Measurements from ENCODE around the gene PAQR5.
"Not testable (repeated sequence)": the region's sequence is repeated elsewhere in the genome, so short reads cannot be mapped to it uniquely, and the experiment has no call there.

The PAQR5 gene

GRCh38 chr15:69375151-69375790 is 76.6 kb downstream of the PAQR5 start:
- H3K4me1 ChIP-seq (ENCODE audit: control insufficient read depth, insufficient read depth, low read length): no peaks in the 10 kb centered on the region
- no peaks in the 10 kb centered on the region for H3K36me3 ChIP-seq (ENCODE audit: control insufficient read depth, insufficient read depth, low read length)
- peaks cover 9% of the 10 kb centered on the region for H3K27me3 ChIP-seq (ENCODE audit: control insufficient read depth, insufficient read depth, low read length)
- no peak overlapping the region for H3K4me3 ChIP-seq (ENCODE audit: low read length)
- H3K9me3 ChIP-seq (ENCODE audit: control insufficient read depth, low read length): no peaks in the 10 kb centered on the region
- H3K9ac ChIP-seq (ENCODE audit: low read length): no peak overlapping the region

GRCh38 chr15:69377216-69377970 is 78.7 kb downstream of the PAQR5 start:
- H3K36me3 ChIP-seq (ENCODE audit: control insufficient read depth, insufficient read depth, low read length): no peaks in the 10 kb centered on the region
- H3K27me3 ChIP-seq (ENCODE audit: control insufficient read depth, insufficient read depth, low read length): peaks cover 9% of the 10 kb centered on the region
- H3K9me3 ChIP-seq (ENCODE audit: control insufficient read depth, low read length): no peaks in the 10 kb centered on the region
- H3K4me1 ChIP-seq (ENCODE audit: control insufficient read depth, insufficient read depth, low read length): no peaks in the 10 kb centered on the region
- no peak overlapping the region for H3K4me3 ChIP-seq (ENCODE audit: low read length)
- H3K9ac ChIP-seq (ENCODE audit: low read length): no peak overlapping the region

- Histone ChIP-seq H3K9me3 (ENCODE audit: control insufficient read depth, low read length) (no peaks in the 10 kb centered on the region), H3K36me3 (ENCODE audit: control insufficient read depth, insufficient read depth, low read length) (no peaks in the 10 kb centered on the region), H3K4me1 (ENCODE audit: control insufficient read depth, insufficient read depth, low read length) (no peaks in the 10 kb centered on the region), H3K27me3 (ENCODE audit: control insufficient read depth, insufficient read depth, low read length) (peaks cover 9% of the 10 kb centered on the region), H3K9ac (ENCODE audit: low read length) (no peak overlapping the region), H3K4me3 (ENCODE audit: low read length) (no peak overlapping the region)
These were observed 81.5 kb downstream of the PAQR5 start for GRCh38 chr15:69380100-69380725.

GRCh38 chr15:69380726-69381105 is 82.0 kb downstream of the PAQR5 start:
- Histone ChIP-seq H3K9me3 (ENCODE audit: control insufficient read depth, low read length) (no peaks in the 10 kb centered on the region), H3K4me3 (ENCODE audit: low read length) (no peak overlapping the region), H3K9ac (ENCODE audit: low read length) (no peak overlapping the region), H3K4me1 (ENCODE audit: control insufficient read depth, insufficient read depth, low read length) (no peaks in the 10 kb centered on the region), H3K36me3 (ENCODE audit: control insufficient read depth, insufficient read depth, low read length) (no peaks in the 10 kb centered on the region), H3K27me3 (ENCODE audit: control insufficient read depth, insufficient read depth, low read length) (peaks cover 9% of the 10 kb centered on the region)

GRCh38 chr15:69382176-69382575 is 83.5 kb downstream of the PAQR5 start:
- H3K9ac ChIP-seq (ENCODE audit: low read length); H3K36me3 ChIP-seq (ENCODE audit: control insufficient read depth, insufficient read depth, low read length); H3K4me3 ChIP-seq (ENCODE audit: low read length); H3K4me1 ChIP-seq (ENCODE audit: control insufficient read depth, insufficient read depth, low read length); H3K9me3 ChIP-seq (ENCODE audit: control insufficient read depth, low read length); H3K27me3 ChIP-seq (ENCODE audit: control insufficient read depth, insufficient read depth, low read length): not testable (repeated sequence)

GRCh38 chr15:69384066-69384465 is 85.4 kb downstream of the PAQR5 start:
- H3K4me1 ChIP-seq (ENCODE audit: control insufficient read depth, insufficient read depth, low read length); H3K9ac ChIP-seq (ENCODE audit: low read length); H3K4me3 ChIP-seq (ENCODE audit: low read length); H3K36me3 ChIP-seq (ENCODE audit: control insufficient read depth, insufficient read depth, low read length); H3K9me3 ChIP-seq (ENCODE audit: control insufficient read depth, low read length); H3K27me3 ChIP-seq (ENCODE audit: control insufficient read depth, insufficient read depth, low read length): not testable (repeated sequence)

GRCh38 chr15:69384626-69385598 is 86.2 kb downstream of the PAQR5 start:
- Histone ChIP-seq H3K4me1 (ENCODE audit: control insufficient read depth, insufficient read depth, low read length) (no peaks in the 10 kb centered on the region), H3K4me3 (ENCODE audit: low read length) (no peak overlapping the region), H3K36me3 (ENCODE audit: control insufficient read depth, insufficient read depth, low read length) (no peaks in the 10 kb centered on the region)

GRCh38 chr15:69385831-69386230 is 87.1 kb downstream of the PAQR5 start:
- H3K27me3 ChIP-seq (ENCODE audit: control insufficient read depth, insufficient read depth, low read length): no peaks in the 10 kb centered on the region
- no peaks in the 10 kb centered on the region for H3K4me1 ChIP-seq (ENCODE audit: control insufficient read depth, insufficient read depth, low read length)
- no peak overlapping the region for H3K4me3 ChIP-seq (ENCODE audit: low read length)
- H3K9ac ChIP-seq (ENCODE audit: low read length): no peak overlapping the region
- no peaks in the 10 kb centered on the region for H3K36me3 ChIP-seq (ENCODE audit: control insufficient read depth, insufficient read depth, low read length)
- H3K9me3 ChIP-seq (ENCODE audit: control insufficient read depth, low read length): no peaks in the 10 kb centered on the region

More at GRCh38 chr15:69384626-69385598, 86.2 kb downstream of the PAQR5 start:
- Histone ChIP-seq H3K9ac (ENCODE audit: low read length) (no peak overlapping the region), H3K27me3 (ENCODE audit: control insufficient read depth, insufficient read depth, low read length) (peaks cover under 1% of the 10 kb centered on the region), H3K9me3 (ENCODE audit: control insufficient read depth, low read length) (no peaks in the 10 kb centered on the region)

- no peaks in the 10 kb centered on the region for H3K9me3 ChIP-seq (ENCODE audit: control insufficient read depth, low read length)
- no peaks in the 10 kb centered on the region for H3K27me3 ChIP-seq (ENCODE audit: control insufficient read depth, insufficient read depth, low read length)
These were observed 87.6 kb downstream of the PAQR5 start for GRCh38 chr15:69386284-69386683.

GRCh38 chr15:69388260-69388705 is 89.6 kb downstream of the PAQR5 start:
- Histone ChIP-seq H3K4me3 (ENCODE audit: low read length) (no peak overlapping the region), H3K36me3 (ENCODE audit: control insufficient read depth, insufficient read depth, low read length) (no peaks in the 10 kb centered on the region), H3K9me3 (ENCODE audit: control insufficient read depth, low read length) (no peaks in the 10 kb centered on the region), H3K4me1 (ENCODE audit: control insufficient read depth, insufficient read depth, low read length) (no peaks in the 10 kb centered on the region), H3K9ac (ENCODE audit: low read length) (no peak overlapping the region), H3K27me3 (ENCODE audit: control insufficient read depth, insufficient read depth, low read length) (peaks cover 4% of the 10 kb centered on the region)

More at GRCh38 chr15:69386284-69386683, 87.6 kb downstream of the PAQR5 start:
- H3K4me1 ChIP-seq (ENCODE audit: control insufficient read depth, insufficient read depth, low read length): no peaks in the 10 kb centered on the region
- H3K36me3 ChIP-seq (ENCODE audit: control insufficient read depth, insufficient read depth, low read length): no peaks in the 10 kb centered on the region
- H3K4me3 ChIP-seq (ENCODE audit: low read length): no peak overlapping the region
- no peak overlapping the region for H3K9ac ChIP-seq (ENCODE audit: low read length)

GRCh38 chr15:69389426-69389825 is 90.7 kb downstream of the PAQR5 start:
- H3K9ac ChIP-seq (ENCODE audit: low read length): no peak overlapping the region
- no peak overlapping the region for H3K4me3 ChIP-seq (ENCODE audit: low read length)
- H3K4me1 ChIP-seq (ENCODE audit: control insufficient read depth, insufficient read depth, low read length): no peaks in the 10 kb centered on the region
- H3K36me3 ChIP-seq (ENCODE audit: control insufficient read depth, insufficient read depth, low read length): no peaks in the 10 kb centered on the region
- no peaks in the 10 kb centered on the region for H3K9me3 ChIP-seq (ENCODE audit: control insufficient read depth, low read length)
- H3K27me3 ChIP-seq (ENCODE audit: control insufficient read depth, insufficient read depth, low read length): peaks cover 9% of the 10 kb centered on the region

All from mucosa of stomach (tissue), 1 donor.